ENCODE results near the gene FKBP2. TPM values are rescaled to one million over a fixed set of nuclear protein-coding genes. Genes with fewer than 3 reads are reported as not detected.

Gene FKBP2
- polyA plus RNA-seq, 4 donors = 80.6 to 268 (median 213) TPM

GRCh38 chr11:64246871-64247728 lies 6.2 kb downstream of the FKBP2 start, which contains the start of gene PPP1R14B:
PPP1R14B (minus strand) TSS chr11:64246943; CDS start chr11:64246673, 270 bp downstream.
- peaks cover 0 to 40% (median 5%) of the 10 kb centered on the region in 3 donors for H3K36me3 ChIP-seq (ENCODE audit: control insufficient read depth in 3 of 3, insufficient read depth in 2 of 3, low read depth in 1 of 3, low read length in 3 of 3)
- WGBS, 3 donors = 1 to 2% (median 1%) methylated on average over 52 to 74 of the region's 74 CpGs
- H3K27me3 ChIP-seq (ENCODE audit: control insufficient read depth in 3 of 3, insufficient read depth in 3 of 3, low read length in 3 of 3) = no peaks in the 10 kb centered on the region
- DNase-seq (peak; percentile 86 to 91), FAIRE-seq (no peak)
- peak within 1 kb of the TSS; percentile 90 to 98 (median 97) for H3K27ac ChIP-seq (ENCODE audit: low read depth in 1 of 3, low read length in 2 of 3)
- peak within 1 kb of the TSS; percentile 68 to 97 (median 71) for H3K4me3 ChIP-seq (ENCODE audit: low read depth in 1 of 3, low read length in 3 of 3)
- H3K9me3 ChIP-seq (ENCODE audit: control insufficient read depth in 2 of 2, insufficient read depth in 1 of 2, low read depth in 1 of 2, low read length in 1 of 2) = no peaks in the 10 kb centered on the region
- H3K4me1 ChIP-seq (ENCODE audit: control insufficient read depth in 3 of 3, insufficient read depth in 2 of 3, low read depth in 1 of 3, low read length in 2 of 3) = peaks cover 0 to 55% (median 3%) of the 10 kb centered on the region in 3 donors

DNA sequence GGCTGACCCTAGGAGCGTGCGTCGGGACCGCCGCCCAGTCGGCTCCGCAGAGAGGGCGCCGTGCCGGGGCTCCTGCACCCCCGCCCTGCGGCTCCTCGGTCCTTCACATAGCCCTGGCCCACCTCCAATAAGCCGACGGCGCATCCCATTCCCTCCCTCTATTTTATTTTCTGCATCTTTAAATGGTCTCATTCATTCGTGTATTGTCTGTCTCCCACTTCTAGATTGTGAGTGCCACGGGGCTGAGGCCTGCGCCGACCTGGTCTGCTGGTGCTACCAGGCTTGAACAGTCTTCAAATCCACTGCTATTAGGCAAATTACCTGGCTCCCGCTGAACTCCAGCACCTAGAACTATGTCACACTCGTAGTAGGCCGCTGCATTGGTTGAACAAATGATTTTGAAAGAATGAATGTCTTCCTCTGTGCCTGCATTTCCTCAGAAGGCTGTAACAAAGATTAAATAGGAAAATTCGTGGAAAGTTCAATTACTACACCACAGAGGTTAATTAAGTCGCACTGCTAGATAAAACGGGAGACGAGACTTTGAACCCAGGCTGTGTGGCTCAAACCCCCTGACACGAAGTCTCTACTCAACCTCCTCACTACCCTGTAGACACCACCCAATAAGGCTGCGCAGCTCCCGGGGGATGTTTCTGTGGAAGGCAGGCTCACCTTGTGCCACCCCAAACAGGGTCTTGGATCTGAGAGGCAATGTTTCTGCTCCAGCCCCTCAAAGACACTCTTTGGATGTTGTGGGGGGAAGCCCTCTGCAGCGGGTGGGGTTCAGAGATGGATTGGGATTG lies 7.0 kb downstream of the FKBP2 start:
- Histone ChIP-seq H3K27ac (ENCODE audit: low read depth in 1 of 3, low read length in 2 of 3) (peak overlapping the region; percentile 43 to 98 (median 82)), H3K4me1 (ENCODE audit: control insufficient read depth in 3 of 3, insufficient read depth in 2 of 3, low read depth in 1 of 3, low read length in 2 of 3) (peaks cover 0 to 47% (median 3%) of the 10 kb centered on the region in 3 donors), H3K27me3 (ENCODE audit: control insufficient read depth in 3 of 3, insufficient read depth in 3 of 3, low read length in 3 of 3) (no peaks in the 10 kb centered on the region), H3K9me3 (ENCODE audit: control insufficient read depth in 2 of 2, insufficient read depth in 1 of 2, low read depth in 1 of 2, low read length in 1 of 2) (no peaks in the 10 kb centered on the region), H3K36me3 (ENCODE audit: control insufficient read depth in 3 of 3, insufficient read depth in 2 of 3, low read depth in 1 of 3, low read length in 3 of 3) (peaks cover 0 to 35% (median 5%) of the 10 kb centered on the region in 3 donors), H3K4me3 (ENCODE audit: low read depth in 1 of 3, low read length in 3 of 3) (peak overlapping the region; percentile 48 to 87 (median 71))
- DNase-seq (peak; percentile 48 to 72), FAIRE-seq (no peak)
- 15 to 35% (median 25%) methylated on average over 30 to 31 of the region's 31 CpGs for WGBS, 3 donors

- DNase-seq = peak in 1 of 2 donors; percentile 58
- peaks cover 0 to 47% (median 3%) of the 10 kb centered on the region in 3 donors for H3K4me1 ChIP-seq (ENCODE audit: control insufficient read depth in 3 of 3, insufficient read depth in 2 of 3, low read depth in 1 of 3, low read length in 2 of 3)
- WGBS, 3 donors = 9 to 63% (median 43%) methylated on average over 6 to 7 of the region's 7 CpGs
These were observed 7.7 kb downstream of the FKBP2 start for GRCh38 chr11:64248578-64248977.

GRCh38 chr11:64249038-64249437 lies 8.1 kb downstream of the FKBP2 start:
- H3K36me3 ChIP-seq (ENCODE audit: control insufficient read depth in 3 of 3, insufficient read depth in 2 of 3, low read depth in 1 of 3, low read length in 3 of 3) = peaks cover 0 to 35% (median under 1%) of the 10 kb centered on the region in 3 donors
- no peaks in the 10 kb centered on the region for H3K9me3 ChIP-seq (ENCODE audit: control insufficient read depth in 2 of 2, insufficient read depth in 1 of 2, low read depth in 1 of 2, low read length in 1 of 2)
- peak overlapping the region in 1 of 3 donors; percentile 82 for H3K27ac ChIP-seq (ENCODE audit: low read depth in 1 of 3, low read length in 2 of 3)
- H3K4me1 ChIP-seq (ENCODE audit: control insufficient read depth in 3 of 3, insufficient read depth in 2 of 3, low read depth in 1 of 3, low read length in 2 of 3) = peaks cover 0 to 47% (median 3%) of the 10 kb centered on the region in 3 donors
- FAIRE-seq (no peak), DNase-seq (no peak)
- 73 to 88% (median 80%) methylated on average over 4 of the region's 4 CpGs for WGBS, 3 donors
- H3K27me3 ChIP-seq (ENCODE audit: control insufficient read depth in 3 of 3, insufficient read depth in 3 of 3, low read length in 3 of 3) = no peaks in the 10 kb centered on the region
- H3K4me3 ChIP-seq (ENCODE audit: low read depth in 1 of 3, low read length in 3 of 3) = no peak overlapping the region

More at GRCh38 chr11:64248578-64248977, 7.7 kb downstream of the FKBP2 start:
- Histone ChIP-seq H3K36me3 (ENCODE audit: control insufficient read depth in 3 of 3, insufficient read depth in 2 of 3, low read depth in 1 of 3, low read length in 3 of 3) (peaks cover 0 to 35% (median 5%) of the 10 kb centered on the region in 3 donors), H3K9me3 (ENCODE audit: control insufficient read depth in 2 of 2, insufficient read depth in 1 of 2, low read depth in 1 of 2, low read length in 1 of 2) (no peaks in the 10 kb centered on the region), H3K4me3 (ENCODE audit: low read depth in 1 of 3, low read length in 3 of 3) (peak overlapping the region in 1 of 3 donors; percentile 10), H3K27me3 (ENCODE audit: control insufficient read depth in 3 of 3, insufficient read depth in 3 of 3, low read length in 3 of 3) (no peaks in the 10 kb centered on the region), H3K27ac (ENCODE audit: low read depth in 1 of 3, low read length in 2 of 3) (peak overlapping the region in 2 of 3 donors; percentile 43 to 82)
- no peak for FAIRE-seq

- peak in 1 of 2 donors; percentile 48 for DNase-seq
- Histone ChIP-seq H3K27me3 (ENCODE audit: control insufficient read depth in 3 of 3, insufficient read depth in 3 of 3, low read length in 3 of 3) (no peaks in the 10 kb centered on the region), H3K9me3 (ENCODE audit: control insufficient read depth in 2 of 2, insufficient read depth in 1 of 2, low read depth in 1 of 2, low read length in 1 of 2) (no peaks in the 10 kb centered on the region), H3K36me3 (ENCODE audit: control insufficient read depth in 3 of 3, insufficient read depth in 2 of 3, low read depth in 1 of 3, low read length in 3 of 3) (peaks cover 2 to 35% (median 5%) of the 10 kb centered on the region in 3 donors), H3K4me3 (ENCODE audit: low read depth in 1 of 3, low read length in 3 of 3) (no peak overlapping the region), H3K27ac (ENCODE audit: low read depth in 1 of 3, low read length in 2 of 3) (peak overlapping the region in 1 of 3 donors; percentile 16), H3K4me1 (ENCODE audit: control insufficient read depth in 3 of 3, insufficient read depth in 2 of 3, low read depth in 1 of 3, low read length in 2 of 3) (peaks cover 0 to 47% (median 3%) of the 10 kb centered on the region in 3 donors)
- 72 to 84% (median 75%) methylated on average over 8 of the region's 8 CpGs for WGBS, 3 donors
- FAIRE-seq = no peak
These were observed 8.9 kb downstream of the FKBP2 start for GRCh38 chr11:64249563-64250414.

- WGBS, 3 donors = 21 to 26% (median 26%) methylated on average over 10 to 13 of the region's 13 CpGs
- H3K4me3 ChIP-seq (ENCODE audit: low read depth in 1 of 3, low read length in 3 of 3) = peak overlapping the region in 2 of 3 donors; percentile 85 to 94
- H3K4me1 ChIP-seq (ENCODE audit: control insufficient read depth in 3 of 3, insufficient read depth in 2 of 3, low read depth in 1 of 3, low read length in 2 of 3) = peaks cover 0 to 41% (median 3%) of the 10 kb centered on the region in 3 donors
- peaks cover 5 to 35% (median 9%) of the 10 kb centered on the region in 3 donors for H3K36me3 ChIP-seq (ENCODE audit: control insufficient read depth in 3 of 3, insufficient read depth in 2 of 3, low read depth in 1 of 3, low read length in 3 of 3)
- H3K9me3 ChIP-seq (ENCODE audit: control insufficient read depth in 2 of 2, insufficient read depth in 1 of 2, low read depth in 1 of 2, low read length in 1 of 2) = no peaks in the 10 kb centered on the region
- peak overlapping the region in 1 of 3 donors; percentile 85 for H3K27ac ChIP-seq (ENCODE audit: low read depth in 1 of 3, low read length in 2 of 3)
- FAIRE-seq = no peak
- peak in 1 of 2 donors; percentile 48 for DNase-seq
- no peaks in the 10 kb centered on the region for H3K27me3 ChIP-seq (ENCODE audit: control insufficient read depth in 3 of 3, insufficient read depth in 3 of 3, low read length in 3 of 3)
These were observed 9.6 kb downstream of the FKBP2 start for GRCh38 chr11:64250415-64251015.

- DNase-seq = peak; percentile 59 to 68
- Histone ChIP-seq H3K9me3 (ENCODE audit: control insufficient read depth in 2 of 2, insufficient read depth in 1 of 2, low read depth in 1 of 2, low read length in 1 of 2) (no peaks in the 10 kb centered on the region), H3K27me3 (ENCODE audit: control insufficient read depth in 3 of 3, insufficient read depth in 3 of 3, low read length in 3 of 3) (no peaks in the 10 kb centered on the region), H3K4me1 (ENCODE audit: control insufficient read depth in 3 of 3, insufficient read depth in 2 of 3, low read depth in 1 of 3, low read length in 2 of 3) (peaks cover 0 to 38% (median 3%) of the 10 kb centered on the region in 3 donors), H3K4me3 (ENCODE audit: low read depth in 1 of 3, low read length in 3 of 3) (peak within 1 kb of the TSS; percentile 61 to 94 (median 85)), H3K27ac (ENCODE audit: low read depth in 1 of 3, low read length in 2 of 3) (peak within 1 kb of the TSS; percentile 93 to 99 (median 96)), H3K36me3 (ENCODE audit: control insufficient read depth in 3 of 3, insufficient read depth in 2 of 3, low read depth in 1 of 3, low read length in 3 of 3) (peaks cover 7 to 37% (median 14%) of the 10 kb centered on the region in 3 donors)
- FAIRE-seq = no peak
- WGBS, 3 donors = 0 to 1% (median 1%) methylated on average over 62 to 75 of the region's 75 CpGs
These were observed 10.3 kb downstream of the FKBP2 start, which contains the start of gene PLCB3 for GRCh38 chr11:64251016-64251752. PLCB3 (plus strand) TSS chr11:64251530; CDS start chr11:64251650, 120 bp downstream.
